ENCODE results near the gene JAKMIP2.

GRCh38 chr5:147547730-147548129 lies 234.8 kb downstream of the JAKMIP2 start:
- TF ChIP-seq CTCF (IDR thresholded peaks at IDR 0.05) (no peak), TCF7L2 (IDR thresholded peaks at IDR 0.05; ENCODE audit: low read depth, low read length) (no peak)

Measured in Panc1 (cell line).